GM12874 (cell line): ENCODE measurements around the gene MTMR12.

Experiments
- CTCF ChIP-seq: IDR thresholded peaks from 2 replicates; pipeline ENCODE4 v1.5.1; 2011; ENCODE audit warnings: low read depth, mild to moderate bottlenecking, control low read depth, low read length, moderate library complexity; ENCODE audit not compliant: insufficient read depth

The MTMR12 gene

GRCh38 chr5:32312595-32313332 is at the start of gene MTMR12:
TSS of gene MTMR12 (minus strand) at chr5:32312939. CDS start at chr5:32312838, 101 bp downstream.
- TF ChIP-seq CTCF = no peak

- no peak for TF ChIP-seq CTCF
These were observed 49.8 kb upstream of the MTMR12 start for GRCh38 chr5:32362527-32362926.

- no peak for TF ChIP-seq CTCF
These were observed 48.2 kb upstream of the MTMR12 start for GRCh38 chr5:32360906-32361305.

- TF ChIP-seq CTCF = no peak
These were observed 45.9 kb upstream of the MTMR12 start for GRCh38 chr5:32358611-32359010.

- no peak for TF ChIP-seq CTCF
These were observed 44.9 kb upstream of the MTMR12 start for GRCh38 chr5:32357658-32358057.

GRCh38 chr5:32355686-32356085 is 42.9 kb upstream of the MTMR12 start:
- no peak for TF ChIP-seq CTCF

- no peak for TF ChIP-seq CTCF
These were observed 40.7 kb upstream of the MTMR12 start for GRCh38 chr5:32353420-32353819.
